Effector memory CD8-positive, alpha-beta T cell (primary cell): ENCODE results near the gene SLC16A1.
"Not testable (repeated sequence)": the region's sequence is repeated elsewhere in the genome, so short reads cannot be mapped to it uniquely, and the experiment has no call there.

Experiments
- ATAC-seq: fragments of 150-1000 bp; cut with Tn5 transposase; replicated peaks from 2 replicates; pipeline ENCODE4 v1.10.0; 2021; ENCODE audit warnings: mild to moderate bottlenecking, moderate library complexity
- DNase-seq, 3 experiments: peaks; one replicate each; pipeline ENCODE4 v3.0.0; 2021
- H3K27ac Mint-ChIP-seq, 2 donors: one replicate each; pipeline ENCODE4 v1.8.0; 2022; ENCODE audit warnings: mild to moderate bottlenecking in 2 of 2, mixed read lengths in 2 of 2, moderate library complexity in 2 of 2
- H3K27me3 Mint-ChIP-seq, 2 donors: one replicate each; pipeline ENCODE4 v1.8.0; 2022; ENCODE audit warnings: mixed read lengths in 2 of 2
- H3K36me3 Mint-ChIP-seq: one replicate; pipeline ENCODE4 v1.8.0; 2022; ENCODE audit warnings: mild to moderate bottlenecking, moderate library complexity, mixed read lengths; ENCODE audit not compliant: insufficient read depth
- H3K4me1 Mint-ChIP-seq, 2 donors: one replicate each; pipeline ENCODE4 v1.8.0; 2022; ENCODE audit warnings: low read depth in 2 of 2, mixed read lengths in 2 of 2
- H3K4me3 Mint-ChIP-seq, 2 donors: one replicate each; pipeline ENCODE4 v1.8.0; 2022; ENCODE audit warnings: mild to moderate bottlenecking in 2 of 2, mixed read lengths in 2 of 2, moderate library complexity in 2 of 2
- H3K9me3 Mint-ChIP-seq, 2 donors: one replicate each; pipeline ENCODE4 v1.8.0; 2022; ENCODE audit warnings: mixed read lengths in 2 of 2

SLC16A1 gene

GRCh38 chr1:112901387-112901786 is 54.6 kb downstream of the SLC16A1 start:
- H3K27ac Mint-ChIP-seq = no peak overlapping the region
- ATAC-seq (no peak), DNase-seq (no peak)
- H3K36me3 Mint-ChIP-seq = peaks cover 5% of the 10 kb centered on the region
- H3K27me3 Mint-ChIP-seq = no peaks in the 10 kb centered on the region
- H3K9me3 Mint-ChIP-seq = no peaks in the 10 kb centered on the region
- no peak overlapping the region for H3K4me3 Mint-ChIP-seq
- peaks cover 8% of the 10 kb centered on the region in 2 donors for H3K4me1 Mint-ChIP-seq

GRCh38 chr1:112896783-112897182 is 59.2 kb downstream of the SLC16A1 start:
- no peak for ATAC-seq
- no peak for DNase-seq
- no peak overlapping the region for H3K27ac Mint-ChIP-seq
- no peaks in the 10 kb centered on the region for H3K4me1 Mint-ChIP-seq
- H3K27me3 Mint-ChIP-seq = no peaks in the 10 kb centered on the region
- H3K4me3 Mint-ChIP-seq = no peak overlapping the region
- H3K36me3 Mint-ChIP-seq = peaks cover 3% of the 10 kb centered on the region
- H3K9me3 Mint-ChIP-seq = peaks cover 2 to 7% of the 10 kb centered on the region in 2 donors

GRCh38 chr1:112894561-112895011 is 61.4 kb downstream of the SLC16A1 start:
- Mint-ChIP-seq H3K36me3 (peaks cover 3% of the 10 kb centered on the region), H3K9me3 (peaks cover 2 to 7% of the 10 kb centered on the region in 2 donors), H3K27ac (no peak overlapping the region), H3K27me3 (no peaks in the 10 kb centered on the region), H3K4me1 (no peaks in the 10 kb centered on the region), H3K4me3 (no peak overlapping the region)
- no peak for DNase-seq
- ATAC-seq = no peak

- DNase-seq = no peak
- Mint-ChIP-seq H3K27me3 (no peaks in the 10 kb centered on the region), H3K4me1 (no peaks in the 10 kb centered on the region), H3K27ac (no peak overlapping the region), H3K4me3 (no peak overlapping the region), H3K36me3 (peaks cover 3% of the 10 kb centered on the region), H3K9me3 (peaks cover 2 to 7% of the 10 kb centered on the region in 2 donors)
- no peak for ATAC-seq
Observed at GRCh38 chr1:112894010-112894292, 62.0 kb downstream of the SLC16A1 start.

GRCh38 chr1:112893288-112894009 is 62.5 kb downstream of the SLC16A1 start:
- peaks cover 3% of the 10 kb centered on the region for H3K36me3 Mint-ChIP-seq
- H3K4me3 Mint-ChIP-seq = no peak overlapping the region
- H3K27me3 Mint-ChIP-seq = no peaks in the 10 kb centered on the region
- ATAC-seq (no peak), DNase-seq (no peak)
- no peaks in the 10 kb centered on the region for H3K4me1 Mint-ChIP-seq
- no peak overlapping the region for H3K27ac Mint-ChIP-seq
- H3K9me3 Mint-ChIP-seq = peaks cover 2 to 7% of the 10 kb centered on the region in 2 donors

GRCh38 chr1:112889906-112890305 is 66.1 kb downstream of the SLC16A1 start:
- not testable (repeated sequence) for H3K27me3 Mint-ChIP-seq, H3K9me3 Mint-ChIP-seq, H3K4me3 Mint-ChIP-seq, DNase-seq, H3K36me3 Mint-ChIP-seq, H3K27ac Mint-ChIP-seq, H3K4me1 Mint-ChIP-seq, ATAC-seq

- no peak overlapping the region for H3K27ac Mint-ChIP-seq
- ATAC-seq = no peak
- no peak for DNase-seq
- no peak overlapping the region for H3K4me3 Mint-ChIP-seq
- peaks cover 3% of the 10 kb centered on the region for H3K36me3 Mint-ChIP-seq
- H3K4me1 Mint-ChIP-seq = no peaks in the 10 kb centered on the region
- H3K27me3 Mint-ChIP-seq = no peaks in the 10 kb centered on the region
- H3K9me3 Mint-ChIP-seq = peaks cover 0 to 7% of the 10 kb centered on the region in 2 donors
Observed at GRCh38 chr1:112889052-112889768, 66.8 kb downstream of the SLC16A1 start.

GRCh38 chr1:112888630-112889029 is 67.4 kb downstream of the SLC16A1 start:
- peaks cover 0 to 4% of the 10 kb centered on the region in 2 donors for H3K9me3 Mint-ChIP-seq
- no peak overlapping the region for H3K4me3 Mint-ChIP-seq
- H3K27ac Mint-ChIP-seq = no peak overlapping the region
- ATAC-seq (no peak), DNase-seq (no peak)
- H3K4me1 Mint-ChIP-seq = no peaks in the 10 kb centered on the region
- H3K36me3 Mint-ChIP-seq = peaks cover 3% of the 10 kb centered on the region
- no peaks in the 10 kb centered on the region for H3K27me3 Mint-ChIP-seq

- Mint-ChIP-seq H3K27me3 (no peaks in the 10 kb centered on the region), H3K36me3 (peaks cover 3% of the 10 kb centered on the region), H3K4me3 (no peak overlapping the region), H3K4me1 (no peaks in the 10 kb centered on the region), H3K27ac (no peak overlapping the region), H3K9me3 (no peaks in the 10 kb centered on the region)
- DNase-seq = no peak
- ATAC-seq = no peak
Observed at GRCh38 chr1:112887599-112888283, 68.3 kb downstream of the SLC16A1 start.

GRCh38 chr1:112884996-112885395 is 71.0 kb downstream of the SLC16A1 start:
- H3K27me3 Mint-ChIP-seq, H3K36me3 Mint-ChIP-seq, H3K4me1 Mint-ChIP-seq, ATAC-seq, H3K27ac Mint-ChIP-seq, DNase-seq, H3K4me3 Mint-ChIP-seq, H3K9me3 Mint-ChIP-seq: not testable (repeated sequence)

- no peaks in the 10 kb centered on the region for H3K4me1 Mint-ChIP-seq
- no peak overlapping the region for H3K27ac Mint-ChIP-seq
- H3K4me3 Mint-ChIP-seq = no peak overlapping the region
- H3K27me3 Mint-ChIP-seq = peaks cover 0 to 11% of the 10 kb centered on the region in 2 donors
- no peaks in the 10 kb centered on the region for H3K9me3 Mint-ChIP-seq
- H3K36me3 Mint-ChIP-seq = no peaks in the 10 kb centered on the region
- no peak for DNase-seq
- ATAC-seq = no peak
Observed at GRCh38 chr1:112882271-112882744, 73.7 kb downstream of the SLC16A1 start.

- ATAC-seq = no peak
- Mint-ChIP-seq H3K27me3 (peaks cover 0 to 11% of the 10 kb centered on the region in 2 donors), H3K9me3 (no peaks in the 10 kb centered on the region), H3K36me3 (no peaks in the 10 kb centered on the region), H3K4me1 (no peaks in the 10 kb centered on the region), H3K27ac (no peak overlapping the region), H3K4me3 (no peak overlapping the region)
- DNase-seq = no peak
Observed at GRCh38 chr1:112881742-112882127, 74.3 kb downstream of the SLC16A1 start.

GRCh38 chr1:112879834-112880233 is 76.2 kb downstream of the SLC16A1 start:
- H3K4me3 Mint-ChIP-seq = no peak overlapping the region
- ATAC-seq (no peak), DNase-seq (no peak)
- no peak overlapping the region for H3K27ac Mint-ChIP-seq
- no peaks in the 10 kb centered on the region for H3K9me3 Mint-ChIP-seq
- H3K36me3 Mint-ChIP-seq = no peaks in the 10 kb centered on the region
- H3K4me1 Mint-ChIP-seq = no peaks in the 10 kb centered on the region
- peaks cover 0 to 26% of the 10 kb centered on the region in 2 donors for H3K27me3 Mint-ChIP-seq

- DNase-seq = no peak
- H3K27me3 Mint-ChIP-seq = peaks cover 0 to 33% of the 10 kb centered on the region in 2 donors
- H3K36me3 Mint-ChIP-seq = no peaks in the 10 kb centered on the region
- H3K9me3 Mint-ChIP-seq = no peaks in the 10 kb centered on the region
- H3K4me3 Mint-ChIP-seq = no peak overlapping the region
- no peak overlapping the region for H3K27ac Mint-ChIP-seq
- ATAC-seq = no peak
- H3K4me1 Mint-ChIP-seq = no peaks in the 10 kb centered on the region
Observed at GRCh38 chr1:112878321-112878720, 77.7 kb downstream of the SLC16A1 start.
